ENCODE data around the gene RASGRP4.

RASGRP4 gene

GRCh38 chr19:38421856-38422255 is 4.2 kb downstream of the RASGRP4 start:
- TF ChIP-seq POU6F1 (CRISPR knock-in tag; IDR thresholded peaks at IDR 0.05; ENCODE audit: borderline replicate concordance, low read depth), result no peak
- no peak for TF ChIP-seq ESRRG (CRISPR knock-in tag; IDR thresholded peaks at IDR 0.05)
- no peak for TF ChIP-seq TOX (CRISPR knock-in tag; IDR thresholded peaks at IDR 0.05; ENCODE audit: borderline replicate concordance)
- TF ChIP-seq TCF4 (CRISPR knock-in tag; IDR thresholded peaks at IDR 0.05; ENCODE audit: borderline replicate concordance), result no peak
- TF ChIP-seq ISL1 (CRISPR knock-in tag; IDR thresholded peaks at IDR 0.05), result no peak
- TF ChIP-seq CSDC2 (CRISPR knock-in tag; IDR thresholded peaks at IDR 0.05), result no peak
- no peak for TF ChIP-seq CREB5 (CRISPR knock-in tag; IDR thresholded peaks at IDR 0.05; ENCODE audit: low read depth)
- TF ChIP-seq ARNTL (CRISPR knock-in tag; IDR thresholded peaks at IDR 0.05; ENCODE audit: borderline replicate concordance, low read depth), result no peak
- no peak for ATAC-seq

DNA sequence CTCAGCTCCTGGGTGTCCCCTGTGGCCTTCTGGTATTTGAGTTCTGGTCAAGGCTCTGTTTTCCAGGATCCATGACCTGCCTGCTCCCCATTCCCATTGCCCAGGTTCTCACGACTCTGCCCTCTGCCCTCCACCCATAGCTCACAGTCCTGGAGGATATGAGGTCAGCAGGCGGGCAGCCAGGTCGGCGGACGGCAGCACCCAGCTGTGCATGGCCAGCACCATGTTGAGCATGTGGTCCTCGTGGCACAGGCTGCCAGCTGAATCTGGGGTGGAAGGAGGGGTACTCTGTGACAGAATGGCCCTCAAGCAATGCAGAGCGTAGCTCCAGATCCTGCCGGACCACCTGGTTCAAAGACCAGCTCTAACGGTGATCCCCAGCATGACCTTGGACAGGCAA is 5.1 kb downstream of the RASGRP4 start:
- no peak for ATAC-seq
- TF ChIP-seq, protein P1, sequence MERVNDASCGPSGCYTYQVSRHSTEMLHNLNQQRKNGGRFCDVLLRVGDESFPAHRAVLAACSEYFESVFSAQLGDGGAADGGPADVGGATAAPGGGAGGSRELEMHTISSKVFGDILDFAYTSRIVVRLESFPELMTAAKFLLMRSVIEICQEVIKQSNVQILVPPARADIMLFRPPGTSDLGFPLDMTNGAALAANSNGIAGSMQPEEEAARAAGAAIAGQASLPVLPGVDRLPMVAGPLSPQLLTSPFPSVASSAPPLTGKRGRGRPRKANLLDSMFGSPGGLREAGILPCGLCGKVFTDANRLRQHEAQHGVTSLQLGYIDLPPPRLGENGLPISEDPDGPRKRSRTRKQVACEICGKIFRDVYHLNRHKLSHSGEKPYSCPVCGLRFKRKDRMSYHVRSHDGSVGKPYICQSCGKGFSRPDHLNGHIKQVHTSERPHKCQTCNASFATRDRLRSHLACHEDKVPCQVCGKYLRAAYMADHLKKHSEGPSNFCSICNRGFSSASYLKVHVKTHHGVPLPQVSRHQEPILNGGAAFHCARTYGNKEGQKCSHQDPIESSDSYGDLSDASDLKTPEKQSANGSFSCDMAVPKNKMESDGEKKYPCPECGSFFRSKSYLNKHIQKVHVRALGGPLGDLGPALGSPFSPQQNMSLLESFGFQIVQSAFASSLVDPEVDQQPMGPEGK (CRISPR knock-in tag; IDR thresholded peaks at IDR 0.05; ENCODE audit: borderline replicate concordance), result no peak
- TF ChIP-seq POU6F1 (CRISPR knock-in tag; IDR thresholded peaks at IDR 0.05; ENCODE audit: borderline replicate concordance, low read depth) (no peak), ZFP30 (CRISPR knock-in tag; IDR thresholded peaks at IDR 0.05) (no peak), OSR1 (CRISPR knock-in tag; IDR thresholded peaks at IDR 0.05) (no peak), TCF4 (CRISPR knock-in tag; IDR thresholded peaks at IDR 0.05; ENCODE audit: borderline replicate concordance) (no peak), ESRRG (CRISPR knock-in tag; IDR thresholded peaks at IDR 0.05) (no peak), RARB (CRISPR knock-in tag; IDR thresholded peaks at IDR 0.05) (no peak), SNAI2 (CRISPR knock-in tag; IDR thresholded peaks at IDR 0.05) (no peak), CREB5 (CRISPR knock-in tag; IDR thresholded peaks at IDR 0.05; ENCODE audit: low read depth) (no peak), ZNF70 (CRISPR knock-in tag; IDR thresholded peaks at IDR 0.05) (no peak)
- TF ChIP-seq, protein P2, sequence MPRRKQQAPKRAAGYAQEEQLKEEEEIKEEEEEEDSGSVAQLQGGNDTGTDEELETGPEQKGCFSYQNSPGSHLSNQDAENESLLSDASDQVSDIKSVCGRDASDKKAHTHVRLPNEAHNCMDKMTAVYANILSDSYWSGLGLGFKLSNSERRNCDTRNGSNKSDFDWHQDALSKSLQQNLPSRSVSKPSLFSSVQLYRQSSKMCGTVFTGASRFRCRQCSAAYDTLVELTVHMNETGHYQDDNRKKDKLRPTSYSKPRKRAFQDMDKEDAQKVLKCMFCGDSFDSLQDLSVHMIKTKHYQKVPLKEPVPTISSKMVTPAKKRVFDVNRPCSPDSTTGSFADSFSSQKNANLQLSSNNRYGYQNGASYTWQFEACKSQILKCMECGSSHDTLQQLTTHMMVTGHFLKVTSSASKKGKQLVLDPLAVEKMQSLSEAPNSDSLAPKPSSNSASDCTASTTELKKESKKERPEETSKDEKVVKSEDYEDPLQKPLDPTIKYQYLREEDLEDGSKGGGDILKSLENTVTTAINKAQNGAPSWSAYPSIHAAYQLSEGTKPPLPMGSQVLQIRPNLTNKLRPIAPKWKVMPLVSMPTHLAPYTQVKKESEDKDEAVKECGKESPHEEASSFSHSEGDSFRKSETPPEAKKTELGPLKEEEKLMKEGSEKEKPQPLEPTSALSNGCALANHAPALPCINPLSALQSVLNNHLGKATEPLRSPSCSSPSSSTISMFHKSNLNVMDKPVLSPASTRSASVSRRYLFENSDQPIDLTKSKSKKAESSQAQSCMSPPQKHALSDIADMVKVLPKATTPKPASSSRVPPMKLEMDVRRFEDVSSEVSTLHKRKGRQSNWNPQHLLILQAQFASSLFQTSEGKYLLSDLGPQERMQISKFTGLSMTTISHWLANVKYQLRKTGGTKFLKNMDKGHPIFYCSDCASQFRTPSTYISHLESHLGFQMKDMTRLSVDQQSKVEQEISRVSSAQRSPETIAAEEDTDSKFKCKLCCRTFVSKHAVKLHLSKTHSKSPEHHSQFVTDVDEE (CRISPR knock-in tag; IDR thresholded peaks at IDR 0.05), result no peak

DNA sequence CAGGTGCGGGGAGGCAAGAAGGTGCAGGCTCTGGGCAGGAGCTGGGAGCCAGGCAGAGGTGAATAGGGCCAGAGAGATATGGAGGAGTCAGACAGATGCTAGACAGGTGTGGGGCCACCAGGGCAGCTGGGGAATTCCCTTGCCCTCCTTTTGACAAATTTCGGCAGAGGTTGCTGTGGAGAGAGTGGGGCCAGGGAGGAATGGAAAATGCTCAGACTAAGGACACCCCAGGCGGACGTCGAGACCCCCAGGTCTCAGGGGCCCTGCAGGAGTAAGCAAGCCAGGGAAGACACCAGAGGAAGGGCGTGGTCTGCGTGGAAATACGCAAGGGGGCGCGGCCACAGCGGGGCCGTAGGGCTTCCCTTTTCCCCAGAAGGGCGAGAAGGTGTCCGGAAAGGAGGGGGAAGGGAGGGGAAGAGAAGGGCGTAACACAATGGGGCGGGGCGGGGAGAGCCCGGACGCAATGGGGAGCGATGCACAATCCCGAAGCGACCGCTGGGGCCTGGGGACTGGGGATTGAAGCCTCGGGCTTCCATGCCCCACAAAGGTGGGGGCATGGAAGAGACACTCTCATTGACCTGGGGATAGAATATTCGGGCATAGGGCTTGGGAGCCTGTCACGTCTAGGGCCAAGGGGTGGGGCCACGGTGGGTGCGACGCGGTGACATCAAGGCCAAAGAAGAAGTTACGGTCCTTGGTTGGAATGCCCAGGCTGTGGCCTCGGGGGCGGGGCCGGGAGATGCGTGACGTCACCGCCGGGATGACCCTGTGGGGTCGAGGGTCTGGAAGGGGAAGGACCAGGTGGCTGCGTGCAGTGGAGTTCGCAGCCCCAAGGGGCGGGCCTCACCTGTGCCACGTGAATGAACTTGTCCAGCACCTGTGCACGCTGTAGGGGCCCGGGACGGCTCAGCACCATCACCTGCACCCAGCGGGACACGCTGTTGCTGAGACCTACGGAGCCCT is 8.2 kb downstream of the RASGRP4 start:
- no peak; the same call in 2 of the 3 replicates for ATAC-seq

More for the DNA sequence above, 8.2 kb downstream of the RASGRP4 start:
- TF ChIP-seq, protein P1 (CRISPR knock-in tag; IDR thresholded peaks at IDR 0.05; ENCODE audit: borderline replicate concordance), result no peak
- TF ChIP-seq ZNF70 (CRISPR knock-in tag; IDR thresholded peaks at IDR 0.05) (no peak), ZNF565 (CRISPR knock-in tag; conservative IDR thresholded peaks at IDR 0.05; ENCODE audit: low read depth) (no peak), ISL1 (CRISPR knock-in tag; IDR thresholded peaks at IDR 0.05) (no peak), OSR1 (CRISPR knock-in tag; IDR thresholded peaks at IDR 0.05) (no peak), TOX (CRISPR knock-in tag; IDR thresholded peaks at IDR 0.05; ENCODE audit: borderline replicate concordance) (no peak), GLIS3 (CRISPR knock-in tag; IDR thresholded peaks at IDR 0.05) (no peak), PPARA (CRISPR knock-in tag; IDR thresholded peaks at IDR 0.05; ENCODE audit: borderline replicate concordance) (no peak)
